Gastroesophageal sphincter (tissue), 3 donors: ENCODE measurements around the gene PTPRG.

ENCODE experiments used
- CTCF ChIP-seq, 4 experiments: fragments of 200-600 bp in 2 of 4; fragments of 450-650 bp in 2 of 4; sonication (generic) in 1 of 4; IDR thresholded peaks; one replicate each; pipeline ENCODE4 v1.5.1; 2017 to 2019; ENCODE audit warnings: antibody characterized with exemption in 4 of 4, mild to moderate bottlenecking in 2 of 4, moderate library complexity in 2 of 4
- POLR2A ChIP-seq, 2 donors: fragments of 450-650 bp; IDR thresholded peaks; one replicate each; pipeline ENCODE4 v1.6.1; 2017; ENCODE audit warnings: antibody characterized with exemption in 2 of 2, mild to moderate bottlenecking in 2 of 2, moderate library complexity in 1 of 2
- POLR2AphosphoS5 ChIP-seq: sonication (generic); formaldehyde crosslinking; IDR thresholded peaks from one replicate; pipeline ENCODE4 v1.6.1; 2017; ENCODE audit warnings: antibody characterized with exemption

- TF ChIP-seq CTCF (IDR thresholded peaks at IDR 0.05), result no peak
- TF ChIP-seq POLR2A (IDR thresholded peaks at IDR 0.05), result no peak
- no peak for TF ChIP-seq POLR2AphosphoS5
Measured at GRCh38 chr3:62229908-62230307, 668.5 kb downstream of the PTPRG start.
